ENCODE data around the gene IGFLR1.

DNA sequence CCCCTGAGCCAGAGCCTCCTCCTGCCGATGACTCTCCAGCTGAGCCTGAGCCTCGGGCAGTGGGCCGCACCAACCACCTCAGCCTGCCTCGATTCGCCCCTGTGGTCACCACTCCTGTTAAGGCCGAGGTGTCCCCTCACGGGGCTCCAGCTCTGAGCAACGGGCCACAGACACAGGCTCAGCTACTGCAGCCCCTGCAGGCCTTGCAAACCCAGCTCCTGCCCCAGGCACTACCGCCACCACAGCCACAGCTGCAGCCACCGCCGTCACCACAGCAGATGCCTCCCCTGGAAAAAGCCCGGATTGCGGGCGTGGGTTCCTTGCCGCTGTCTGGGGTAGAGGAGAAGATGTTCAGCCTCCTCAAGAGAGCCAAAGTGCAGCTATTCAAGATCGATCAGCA lies 20.9 kb downstream of the IGFLR1 start:
- TF ChIP-seq, protein P1, sequence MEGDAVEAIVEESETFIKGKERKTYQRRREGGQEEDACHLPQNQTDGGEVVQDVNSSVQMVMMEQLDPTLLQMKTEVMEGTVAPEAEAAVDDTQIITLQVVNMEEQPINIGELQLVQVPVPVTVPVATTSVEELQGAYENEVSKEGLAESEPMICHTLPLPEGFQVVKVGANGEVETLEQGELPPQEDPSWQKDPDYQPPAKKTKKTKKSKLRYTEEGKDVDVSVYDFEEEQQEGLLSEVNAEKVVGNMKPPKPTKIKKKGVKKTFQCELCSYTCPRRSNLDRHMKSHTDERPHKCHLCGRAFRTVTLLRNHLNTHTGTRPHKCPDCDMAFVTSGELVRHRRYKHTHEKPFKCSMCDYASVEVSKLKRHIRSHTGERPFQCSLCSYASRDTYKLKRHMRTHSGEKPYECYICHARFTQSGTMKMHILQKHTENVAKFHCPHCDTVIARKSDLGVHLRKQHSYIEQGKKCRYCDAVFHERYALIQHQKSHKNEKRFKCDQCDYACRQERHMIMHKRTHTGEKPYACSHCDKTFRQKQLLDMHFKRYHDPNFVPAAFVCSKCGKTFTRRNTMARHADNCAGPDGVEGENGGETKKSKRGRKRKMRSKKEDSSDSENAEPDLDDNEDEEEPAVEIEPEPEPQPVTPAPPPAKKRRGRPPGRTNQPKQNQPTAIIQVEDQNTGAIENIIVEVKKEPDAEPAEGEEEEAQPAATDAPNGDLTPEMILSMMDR (IDR thresholded peaks at IDR 0.05; ENCODE audit: low read depth, low read length) = no peak
- TF ChIP-seq MYC (IDR thresholded peaks at IDR 0.05; ENCODE audit: low read depth, low read length) = no peak
- no peak for TF ChIP-seq POLR2A (IDR thresholded peaks at IDR 0.05; ENCODE audit: extremely low read depth, insufficient read length)
- TF ChIP-seq, protein P2, sequence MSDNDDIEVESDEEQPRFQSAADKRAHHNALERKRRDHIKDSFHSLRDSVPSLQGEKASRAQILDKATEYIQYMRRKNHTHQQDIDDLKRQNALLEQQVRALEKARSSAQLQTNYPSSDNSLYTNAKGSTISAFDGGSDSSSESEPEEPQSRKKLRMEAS (IDR thresholded peaks at IDR 0.05; ENCODE audit: low read depth, low read length) = no peak

Measured in NB4 (cell line).